ENCODE measurements around the gene TEX51.

The TEX51 gene

DNA sequence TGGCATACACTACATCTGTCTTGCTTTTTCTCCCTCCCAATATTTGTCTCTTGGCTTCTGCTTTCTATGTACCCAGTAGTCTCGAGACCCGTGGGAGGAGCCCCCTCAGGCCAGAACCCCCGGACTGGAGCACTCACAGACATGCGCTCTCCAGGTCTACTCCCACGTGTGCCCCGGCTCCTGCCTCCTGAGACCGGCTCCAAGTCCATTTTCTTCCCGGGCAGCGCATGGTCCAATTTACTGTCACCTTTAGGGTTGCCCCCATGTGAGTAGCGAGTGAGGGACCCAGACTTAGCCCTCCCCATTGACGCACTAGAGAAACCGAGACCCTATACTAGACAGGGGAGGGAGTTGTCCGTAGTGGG, 11.8 kb upstream of the TEX51 start:
- TF ChIP-seq, protein P1, sequence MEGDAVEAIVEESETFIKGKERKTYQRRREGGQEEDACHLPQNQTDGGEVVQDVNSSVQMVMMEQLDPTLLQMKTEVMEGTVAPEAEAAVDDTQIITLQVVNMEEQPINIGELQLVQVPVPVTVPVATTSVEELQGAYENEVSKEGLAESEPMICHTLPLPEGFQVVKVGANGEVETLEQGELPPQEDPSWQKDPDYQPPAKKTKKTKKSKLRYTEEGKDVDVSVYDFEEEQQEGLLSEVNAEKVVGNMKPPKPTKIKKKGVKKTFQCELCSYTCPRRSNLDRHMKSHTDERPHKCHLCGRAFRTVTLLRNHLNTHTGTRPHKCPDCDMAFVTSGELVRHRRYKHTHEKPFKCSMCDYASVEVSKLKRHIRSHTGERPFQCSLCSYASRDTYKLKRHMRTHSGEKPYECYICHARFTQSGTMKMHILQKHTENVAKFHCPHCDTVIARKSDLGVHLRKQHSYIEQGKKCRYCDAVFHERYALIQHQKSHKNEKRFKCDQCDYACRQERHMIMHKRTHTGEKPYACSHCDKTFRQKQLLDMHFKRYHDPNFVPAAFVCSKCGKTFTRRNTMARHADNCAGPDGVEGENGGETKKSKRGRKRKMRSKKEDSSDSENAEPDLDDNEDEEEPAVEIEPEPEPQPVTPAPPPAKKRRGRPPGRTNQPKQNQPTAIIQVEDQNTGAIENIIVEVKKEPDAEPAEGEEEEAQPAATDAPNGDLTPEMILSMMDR (conservative IDR thresholded peaks at IDR 0.05): no peak
- H3K27ac ChIP-seq: no peak overlapping the region

DNA sequence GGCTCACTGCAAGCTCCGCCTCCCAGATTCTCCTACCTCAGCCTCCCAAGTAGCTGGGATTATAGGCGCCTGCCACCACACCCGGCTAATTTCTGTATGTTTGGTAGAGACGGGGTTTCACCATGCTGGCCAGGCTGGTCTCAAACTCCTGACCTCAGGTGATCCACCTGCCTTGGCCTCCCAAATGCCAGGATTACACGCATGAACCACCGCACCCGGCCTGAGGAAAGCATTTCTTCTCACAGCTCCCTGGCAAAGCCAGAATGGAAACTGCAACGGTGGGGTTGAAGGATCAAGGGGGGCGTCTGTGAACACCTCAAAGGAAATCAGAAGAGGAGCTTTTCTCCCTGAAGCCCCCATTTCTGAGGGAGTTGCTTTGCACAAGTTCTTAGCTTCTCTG, 11.2 kb upstream of the TEX51 start:
- H3K27ac ChIP-seq: no peak overlapping the region
- TF ChIP-seq ZFX (IDR thresholded peaks at IDR 0.05): no peak
- TF ChIP-seq, protein P1 (conservative IDR thresholded peaks at IDR 0.05): no peak

DNA sequence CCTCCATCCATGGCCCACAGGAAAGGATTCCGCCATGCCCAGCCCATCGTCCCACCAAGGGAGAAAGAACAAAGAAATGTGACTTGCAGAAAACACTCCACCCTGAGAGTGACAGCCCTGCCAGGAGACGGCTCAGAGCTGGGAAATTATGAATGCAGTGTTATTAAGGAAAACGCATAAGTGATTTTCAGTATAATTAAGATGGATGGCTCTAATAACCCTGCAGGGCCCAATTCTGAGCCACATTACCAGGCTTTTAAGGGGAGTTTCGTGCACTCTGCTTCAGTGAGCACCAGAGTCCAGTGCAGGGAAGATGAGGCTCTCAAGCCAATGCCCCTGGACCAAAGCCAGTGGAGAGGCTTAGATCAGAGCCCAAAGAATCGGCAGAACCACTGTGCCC, 10.6 kb upstream of the TEX51 start:
- no peak overlapping the region for H3K27ac ChIP-seq
- TF ChIP-seq, protein P1 (conservative IDR thresholded peaks at IDR 0.05): no peak
- TF ChIP-seq ZFX (IDR thresholded peaks at IDR 0.05): no peak

DNA sequence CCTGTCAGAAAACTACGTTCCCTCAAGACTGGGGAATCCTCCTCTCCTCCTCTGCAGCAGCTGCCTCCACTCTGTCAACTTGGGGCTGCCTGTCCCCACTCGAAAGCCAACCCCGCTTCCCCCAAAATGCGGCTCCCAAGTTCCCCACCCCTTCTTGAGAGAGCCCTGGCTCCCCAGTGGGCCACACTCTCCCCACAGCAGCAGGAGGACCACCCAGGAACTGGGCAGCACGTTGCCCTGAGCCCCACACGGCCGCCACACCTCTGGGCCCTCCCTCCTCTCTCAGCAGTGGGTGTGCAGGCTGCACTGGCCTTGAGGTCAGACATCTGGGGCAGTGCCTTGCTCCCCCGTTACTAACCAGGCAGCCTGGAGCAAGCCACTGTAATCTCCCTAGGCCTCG, 9.6 kb upstream of the TEX51 start:
- TF ChIP-seq ZFX (IDR thresholded peaks at IDR 0.05): no peak
- TF ChIP-seq, protein P1 (conservative IDR thresholded peaks at IDR 0.05): no peak
- H3K27ac ChIP-seq: no peak overlapping the region

DNA sequence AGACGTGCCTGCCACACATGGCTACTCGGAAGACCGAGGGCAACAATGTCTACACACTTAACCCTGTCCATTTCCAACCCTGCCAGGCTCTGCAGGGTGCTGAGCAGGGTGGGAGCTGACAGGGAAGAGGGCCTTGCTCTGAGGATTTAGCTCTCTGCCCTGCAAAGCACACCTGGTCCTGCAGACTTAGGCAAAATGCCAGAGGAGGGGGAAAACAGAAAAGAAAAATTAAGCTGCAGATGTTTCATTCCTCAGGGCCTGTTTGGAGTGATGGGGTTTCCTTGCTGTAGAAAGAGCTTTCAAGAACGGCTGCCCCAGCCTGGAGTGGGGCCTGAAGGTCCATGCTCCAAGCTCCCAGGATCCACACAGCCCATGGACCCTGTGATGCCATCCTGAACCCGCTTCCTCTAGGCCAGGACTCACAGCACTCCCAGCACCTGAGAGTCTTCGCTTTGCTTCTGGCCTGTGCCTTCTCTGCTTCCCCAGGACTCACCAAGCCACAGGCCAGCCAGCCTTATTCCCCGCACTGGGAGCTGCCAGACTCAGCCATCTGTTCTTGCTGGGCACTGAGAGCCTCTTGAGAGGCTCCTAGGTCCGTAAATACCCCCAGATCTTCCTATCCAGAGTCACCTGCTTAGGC, 9.1 kb upstream of the TEX51 start:
- H3K27ac ChIP-seq: no peak overlapping the region
- no peak for TF ChIP-seq ZFX (IDR thresholded peaks at IDR 0.05)
- TF ChIP-seq, protein P1 (conservative IDR thresholded peaks at IDR 0.05): no peak

DNA sequence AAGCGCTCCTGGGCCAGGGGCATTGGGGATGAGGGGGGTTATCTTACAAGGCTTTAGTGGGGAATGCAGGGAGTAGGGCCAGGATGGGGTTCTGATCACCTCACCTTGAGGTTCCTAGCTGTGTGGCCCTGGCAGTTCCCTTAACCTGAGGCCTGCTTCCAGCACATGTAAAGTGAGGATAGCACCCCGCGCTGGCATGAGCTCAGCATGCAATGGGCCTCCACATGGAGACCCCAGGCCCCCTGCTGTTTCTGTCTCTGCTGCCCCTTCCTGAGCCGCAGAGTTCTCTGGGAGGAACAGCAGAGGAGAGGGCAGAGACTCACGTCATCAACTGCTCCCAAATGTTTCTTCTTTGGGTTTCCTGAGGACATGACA, 8.6 kb upstream of the TEX51 start:
- H3K27ac ChIP-seq: no peak overlapping the region
- TF ChIP-seq ZFX (IDR thresholded peaks at IDR 0.05): no peak
- TF ChIP-seq, protein P1 (conservative IDR thresholded peaks at IDR 0.05): no peak

DNA sequence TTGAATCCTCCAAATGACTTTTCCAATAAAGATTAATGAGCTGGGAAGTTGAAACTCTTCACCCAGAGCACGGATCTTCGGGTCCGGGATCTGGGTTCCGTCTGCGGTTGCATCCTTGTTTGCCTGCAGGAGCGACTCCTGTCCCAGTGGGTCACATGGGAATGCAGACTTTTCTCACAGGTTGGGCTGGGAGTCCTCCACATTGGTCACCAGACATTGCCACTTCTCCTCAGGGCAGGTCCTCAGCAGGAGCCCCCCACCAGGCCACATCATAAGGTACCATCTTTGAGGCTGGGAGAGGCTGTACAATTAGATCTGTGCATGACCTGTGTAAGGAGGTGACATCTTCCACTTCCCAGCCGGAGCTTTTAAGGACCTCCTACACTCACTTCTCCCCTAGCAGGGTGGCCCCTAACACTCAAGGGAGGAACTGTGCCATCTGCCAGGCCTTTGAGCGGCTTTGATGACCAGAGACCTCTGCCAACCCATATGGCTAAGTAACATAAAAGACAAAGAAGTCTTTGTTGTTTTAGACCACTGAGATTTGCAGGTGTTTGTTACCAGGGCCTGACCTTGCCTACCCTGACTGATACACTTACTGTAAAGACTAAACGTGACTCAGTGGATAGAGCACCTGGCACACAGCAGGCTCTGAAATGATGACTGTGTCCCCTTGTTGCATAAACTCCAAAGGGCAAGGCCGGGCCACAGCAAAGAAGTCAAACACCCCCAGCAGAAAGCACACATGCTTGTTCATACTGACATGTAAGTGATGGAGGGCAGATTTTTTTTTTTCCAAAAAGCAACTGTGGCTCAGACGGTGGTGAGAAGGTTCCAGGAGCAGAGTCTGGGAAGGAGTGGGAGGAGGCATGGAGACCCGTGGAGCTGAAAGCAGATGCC, 7.9 kb upstream of the TEX51 start:
- TF ChIP-seq, protein P1 (conservative IDR thresholded peaks at IDR 0.05): no peak
- no peak for TF ChIP-seq ZFX (IDR thresholded peaks at IDR 0.05)

More for the DNA sequence above, 7.9 kb upstream of the TEX51 start:
- no peak overlapping the region for H3K27ac ChIP-seq

All from C4-2B (cell line).